Thoracic aorta (tissue), 2 donors: Measurements from ENCODE around the gene NAV3. TPM values are rescaled to one million over a fixed set of nuclear protein-coding genes. Genes with fewer than 3 reads are reported as not detected.

ENCODE experiments used
- ATAC-seq: fragments of 150-250 bp; one replicate; pipeline ENCODE4 v1.8.0; 2017; ENCODE audit warnings: low read depth; ENCODE audit not compliant: insufficient number of reproducible peaks, low FRiP score
- DNase-seq: peaks from one replicate; pipeline ENCODE4 v3.0.0-alpha.2; 2020; ENCODE audit warnings: low spot score
- H3K27ac ChIP-seq, 2 donors: fragments of 200-600 bp; sonication (generic); 1 replicate in 1 of 2; 2 replicates in 1 of 2; pipeline ENCODE4 v1.5.1; 2016; ENCODE audit warnings: mild to moderate bottlenecking in 2 of 2, moderate library complexity in 2 of 2
- H3K27me3 ChIP-seq: fragments of 200-600 bp; sonication (generic); replicated peaks from 2 replicates; pipeline ENCODE4 v1.6.0; 2016; ENCODE audit warnings: mild to moderate bottlenecking; ENCODE audit not compliant: insufficient read depth
- H3K36me3 ChIP-seq: fragments of 200-600 bp; sonication (generic); one replicate; pipeline ENCODE4 v1.5.1; 2016
- H3K4me1 ChIP-seq, 2 donors: fragments of 200-600 bp; sonication (generic); 1 replicate in 1 of 2; 2 replicates in 1 of 2; pipeline versions ENCODE4 v1.5.1 to v1.6.0; 2016; ENCODE audit warnings: low read depth in 2 of 2, mild to moderate bottlenecking in 1 of 2; ENCODE audit not compliant: control insufficient read depth in 1 of 2
- H3K4me3 ChIP-seq: fragments of 200-600 bp; sonication (generic); 2 replicates; pipeline ENCODE4 v1.5.1; 2016; ENCODE audit warnings: mild to moderate bottlenecking
- H3K9me3 ChIP-seq: fragments of 200-600 bp; sonication (generic); 2 replicates; pipeline ENCODE4 v1.5.1; 2016
- CTCF ChIP-seq: fragments of 200-600 bp; sonication (generic); IDR thresholded peaks from one replicate; pipeline ENCODE4 v1.5.1; 2019; ENCODE audit warnings: antibody characterized with exemption
- total RNA-seq, 2 donors: library from RNA; depleted of rRNA; stranded (reverse); fragments of >200 nt; gene quantifications; one replicate each; pipeline versions ENCODE4 v1.1.0 to v1.2.3, GENCODE V29; 2016

The NAV3 gene
- total RNA-seq, 2 donors from 2014 or later: 9.3 to 11.6 TPM

DNA sequence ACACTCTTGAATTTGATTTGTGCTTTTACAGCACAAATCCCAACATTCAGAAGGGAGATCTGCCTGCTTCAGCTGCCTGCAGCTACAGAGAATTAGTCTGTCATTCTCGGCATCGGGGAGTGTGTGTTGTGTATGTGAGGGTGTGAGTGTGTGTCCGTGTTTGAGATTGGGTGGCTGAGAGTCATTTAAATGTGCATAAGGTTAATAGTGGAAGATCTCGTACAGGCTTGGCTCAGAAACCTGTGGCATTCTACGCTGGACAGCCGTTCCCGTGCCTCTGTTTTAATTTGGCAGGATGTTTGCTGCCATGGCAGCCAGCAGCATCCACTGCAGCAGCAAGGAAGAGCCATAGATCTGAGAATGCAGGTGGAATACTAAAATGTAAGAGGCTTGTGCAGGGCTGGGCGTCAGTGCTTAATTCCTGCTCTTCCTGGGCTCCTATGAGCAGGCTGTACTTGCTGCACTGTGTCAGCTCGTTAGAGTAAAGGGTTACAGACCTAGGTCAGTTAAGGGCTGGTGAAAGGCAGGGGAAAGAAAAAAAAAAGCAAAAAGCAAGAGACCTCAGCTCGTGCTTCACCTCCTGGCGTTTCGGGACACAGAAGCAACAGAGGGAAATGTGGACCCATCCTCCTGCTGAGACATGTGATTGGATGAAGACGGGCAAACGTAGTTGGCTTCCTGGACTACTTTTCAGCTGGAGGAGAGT, 205.4 kb downstream of the NAV3 start:
- ATAC-seq (no peak), DNase-seq (no peak)
- Histone ChIP-seq H3K36me3 (no peaks in the 10 kb centered on the region), H3K27ac (no peak overlapping the region), H3K4me1 (no peaks in the 10 kb centered on the region), H3K4me3 (no peak overlapping the region), H3K9me3 (no peaks in the 10 kb centered on the region), H3K27me3 (no peaks in the 10 kb centered on the region)
- TF ChIP-seq CTCF: no peak

- H3K36me3 ChIP-seq: no peaks in the 10 kb centered on the region
- DNase-seq: no peak
- H3K4me1 ChIP-seq: no peaks in the 10 kb centered on the region
- no peaks in the 10 kb centered on the region for H3K9me3 ChIP-seq
- no peak overlapping the region for H3K4me3 ChIP-seq
- no peak overlapping the region for H3K27ac ChIP-seq
- no peak for TF ChIP-seq CTCF
- no peaks in the 10 kb centered on the region for H3K27me3 ChIP-seq
- ATAC-seq: no peak
Measured at GRCh38 chr12:78036874-78037273, 206.2 kb downstream of the NAV3 start.

GRCh38 chr12:78037707-78038106, 207.0 kb downstream of the NAV3 start:
- TF ChIP-seq CTCF: no peak
- no peak for ATAC-seq
- no peaks in the 10 kb centered on the region for H3K27me3 ChIP-seq
- no peaks in the 10 kb centered on the region for H3K9me3 ChIP-seq
- no peak overlapping the region for H3K4me3 ChIP-seq
- no peaks in the 10 kb centered on the region for H3K36me3 ChIP-seq
- no peaks in the 10 kb centered on the region for H3K4me1 ChIP-seq
- no peak overlapping the region for H3K27ac ChIP-seq
- no peak for DNase-seq

DNA sequence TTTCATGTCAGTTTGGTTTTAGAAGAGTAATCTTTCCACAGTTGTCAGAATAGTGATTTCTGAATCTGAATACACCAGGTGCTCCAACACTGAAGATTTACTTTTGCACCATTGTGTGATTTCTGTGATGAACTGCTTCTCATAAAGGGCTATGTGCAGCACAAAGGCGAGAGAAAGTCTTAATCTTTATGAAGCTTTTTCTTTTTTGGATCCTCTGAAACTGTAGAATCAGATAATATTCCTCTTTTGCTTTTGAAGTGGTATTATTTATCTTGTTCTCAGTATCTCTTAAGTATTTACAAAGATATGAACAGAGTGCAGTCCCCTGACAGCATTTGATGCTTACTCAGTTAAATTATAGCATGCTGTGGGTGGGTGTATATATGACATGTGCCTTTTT, 207.8 kb downstream of the NAV3 start:
- ATAC-seq (no peak), DNase-seq (no peak)
- Histone ChIP-seq H3K4me3 (no peak overlapping the region), H3K27ac (no peak overlapping the region), H3K27me3 (no peaks in the 10 kb centered on the region), H3K36me3 (no peaks in the 10 kb centered on the region), H3K4me1 (no peaks in the 10 kb centered on the region), H3K9me3 (no peaks in the 10 kb centered on the region)
- no peak for TF ChIP-seq CTCF

DNA sequence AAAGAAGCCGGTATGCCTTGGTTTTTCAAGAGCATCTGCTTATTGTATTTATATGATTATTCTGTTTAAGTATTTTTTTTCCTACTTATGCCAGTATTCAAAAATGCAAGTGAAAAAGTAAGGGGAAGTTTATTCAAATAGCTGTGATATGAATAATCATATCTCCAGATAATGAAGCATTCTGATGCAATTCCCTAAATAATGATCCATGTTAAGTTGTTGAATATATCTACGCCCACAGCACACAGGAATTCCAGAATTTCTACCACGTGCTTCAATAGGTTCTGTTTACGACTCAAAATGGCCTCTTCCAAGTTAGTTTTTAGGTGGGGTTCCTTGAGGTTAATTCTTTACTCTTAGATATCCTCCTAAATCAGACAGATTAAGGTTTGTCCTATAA, 208.3 kb downstream of the NAV3 start:
- no peaks in the 10 kb centered on the region for H3K9me3 ChIP-seq
- no peak for ATAC-seq
- no peak overlapping the region for H3K27ac ChIP-seq

More for the DNA sequence above, 208.3 kb downstream of the NAV3 start:
- no peak for TF ChIP-seq CTCF
- Histone ChIP-seq H3K4me3 (no peak overlapping the region), H3K36me3 (no peaks in the 10 kb centered on the region), H3K27me3 (no peaks in the 10 kb centered on the region), H3K4me1 (no peaks in the 10 kb centered on the region)
- no peak for DNase-seq
